ENCODE results near the gene RAB26. TPM values are rescaled to one million over a fixed set of nuclear protein-coding genes. Genes with fewer than 3 reads are reported as not detected.

The RAB26 gene
- total RNA-seq, 2 donors from 2014 or later = 0.21 to 0.57 TPM

DNA sequence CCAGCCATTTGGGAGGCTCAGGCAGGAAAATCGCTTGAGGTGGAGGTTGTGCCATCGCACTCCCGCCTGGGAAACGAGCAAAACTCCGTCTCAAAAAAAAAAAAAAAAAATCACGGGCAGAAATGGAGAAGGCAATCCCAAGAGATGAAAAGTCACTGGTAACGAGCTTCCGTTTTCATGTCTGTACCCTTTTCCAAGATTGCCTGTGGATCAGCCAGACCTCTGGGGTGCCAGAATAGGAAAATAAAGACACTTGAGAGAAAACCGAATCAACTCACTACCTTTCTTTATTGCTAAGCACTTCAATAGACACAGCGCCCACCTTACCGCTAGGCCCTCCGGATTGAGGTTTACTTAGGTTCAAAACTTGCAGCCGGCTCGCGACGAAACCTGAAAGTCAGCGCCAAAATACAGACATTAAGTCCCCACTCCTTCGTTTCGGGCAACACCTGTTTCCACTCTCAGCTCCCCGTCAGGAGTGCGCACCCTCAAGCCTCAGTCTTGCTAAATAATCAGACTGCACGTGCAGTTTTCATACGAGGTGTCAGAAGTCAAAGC, 6.2 kb downstream of the RAB26 start:
- peak overlapping the region; percentile 97 for H3K4me3 Mint-ChIP-seq
- ATAC-seq (no peak), DNase-seq (no peak)
- H3K27me3 Mint-ChIP-seq = no peaks in the 10 kb centered on the region
- H3K4me1 Mint-ChIP-seq = peaks cover 42% of the 10 kb centered on the region
- H3K27ac Mint-ChIP-seq = peak overlapping the region; percentile 95
- no peaks in the 10 kb centered on the region for H3K36me3 Mint-ChIP-seq (ENCODE audit: low read depth)
- H3K9me3 ChIP-seq (ENCODE audit: control insufficient read depth, low read length, poor library complexity, severe bottlenecking) = no peaks in the 10 kb centered on the region

DNA sequence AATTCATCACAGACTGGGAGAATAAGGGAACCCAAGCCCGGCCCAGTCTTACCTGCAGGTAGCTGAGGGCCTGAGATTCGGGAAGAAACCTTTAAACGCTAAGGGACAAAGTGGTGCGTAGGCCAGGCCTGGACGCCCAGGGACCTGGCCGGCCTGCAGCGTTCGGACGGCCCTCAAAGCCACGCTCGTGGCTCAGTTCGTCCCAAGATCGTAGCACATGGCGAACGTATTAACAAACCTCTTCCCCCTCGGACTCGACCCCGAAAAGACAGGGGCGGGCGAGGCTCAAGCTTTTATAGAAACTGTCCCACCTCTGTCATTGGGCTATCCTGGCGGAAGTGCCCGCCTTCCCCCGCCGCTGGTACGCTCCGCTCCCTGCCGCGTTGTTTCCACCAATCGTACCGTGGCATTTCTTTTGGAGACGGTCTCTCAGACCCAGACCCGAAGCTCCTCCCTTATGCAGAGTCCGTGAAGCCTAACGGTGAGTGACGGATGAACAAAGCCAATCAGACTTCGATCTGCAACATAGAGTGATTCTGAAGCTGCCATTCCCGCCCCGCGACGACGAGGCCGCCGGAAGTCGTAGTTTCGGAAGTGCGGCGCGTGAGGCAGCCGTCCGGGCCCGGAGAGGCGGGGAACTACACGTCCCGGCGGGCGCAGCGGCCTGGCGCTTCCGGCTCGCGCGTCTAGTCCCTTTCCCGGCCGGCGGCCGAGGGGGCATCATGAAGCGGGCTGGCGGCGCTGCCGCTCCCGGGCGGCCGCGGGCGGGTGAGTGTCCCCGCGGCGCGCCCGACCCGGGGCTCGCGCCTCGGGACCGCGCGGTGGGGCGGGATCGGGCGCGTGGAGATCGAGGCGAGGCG, 6.9 kb downstream of the RAB26 start, which contains the start of gene TRAF7:
Gene TRAF7, plus strand, starts transcription at position 692 of the 860 bp plus-strand sequence. CDS start 8,139 bp downstream, outside the sequence.
- H3K4me1 Mint-ChIP-seq = peaks cover 40% of the 10 kb centered on the region
- H3K36me3 Mint-ChIP-seq (ENCODE audit: low read depth) = no peaks in the 10 kb centered on the region
- H3K9me3 ChIP-seq (ENCODE audit: control insufficient read depth, low read length, poor library complexity, severe bottlenecking) = no peaks in the 10 kb centered on the region
- ATAC-seq (peak; percentile 93), DNase-seq (peak; percentile 89 to 96 (median 93))
- peak within 1 kb of the TSS; percentile 95 for H3K27ac Mint-ChIP-seq
- H3K27me3 Mint-ChIP-seq = no peaks in the 10 kb centered on the region
- peak within 1 kb of the TSS; percentile 97 for H3K4me3 Mint-ChIP-seq

DNA sequence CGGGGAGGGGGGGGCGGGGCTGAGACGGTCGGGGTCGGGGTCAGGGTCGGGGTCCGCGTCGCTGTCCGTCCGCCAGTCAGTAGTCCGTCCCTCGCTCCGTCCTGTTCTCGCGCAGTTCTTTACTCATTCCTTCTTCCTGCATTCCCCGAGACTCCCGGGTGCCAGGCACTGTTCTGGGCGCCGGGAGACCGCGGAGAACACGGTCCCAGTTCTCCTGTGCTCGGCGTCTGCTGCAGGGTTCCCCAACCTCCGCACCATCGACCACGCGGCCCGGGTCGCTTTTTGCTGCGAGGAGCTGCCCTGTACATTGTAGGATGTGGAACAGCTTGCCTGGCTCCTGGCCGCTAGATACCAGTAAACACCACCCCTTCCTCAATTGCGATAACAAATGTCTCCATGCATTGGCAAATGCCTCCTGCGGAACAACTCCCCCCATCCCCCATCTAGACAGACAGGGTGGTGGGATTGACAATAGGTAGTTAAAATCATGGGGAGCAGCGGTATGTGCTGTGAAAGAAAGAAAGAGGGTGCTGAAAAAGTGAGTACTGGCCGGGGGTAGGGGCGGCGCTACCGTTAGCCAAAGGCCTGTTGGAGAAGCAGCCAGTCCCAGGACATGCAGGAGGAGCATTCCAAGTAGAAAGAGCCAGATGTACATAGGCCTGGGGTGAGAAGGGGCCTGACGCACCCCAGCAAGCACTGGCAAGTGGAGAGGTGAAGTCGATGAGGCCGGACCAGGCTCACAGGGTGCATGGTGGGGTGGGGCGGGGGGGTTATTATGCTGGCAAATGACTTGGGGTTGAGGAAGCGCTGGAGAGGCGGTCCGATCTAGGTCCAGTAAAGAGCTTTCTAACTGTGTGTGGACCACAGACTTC, 7.8 kb downstream of the RAB26 start:
- ATAC-seq (no peak), DNase-seq (no peak)
- Mint-ChIP-seq H3K4me3 (peak overlapping the region; percentile 97), H3K27ac (peak overlapping the region; percentile 95), H3K36me3 (ENCODE audit: low read depth) (no peaks in the 10 kb centered on the region), H3K4me1 (peaks cover 38% of the 10 kb centered on the region), H3K27me3 (no peaks in the 10 kb centered on the region)
- no peaks in the 10 kb centered on the region for H3K9me3 ChIP-seq (ENCODE audit: control insufficient read depth, low read length, poor library complexity, severe bottlenecking)

DNA sequence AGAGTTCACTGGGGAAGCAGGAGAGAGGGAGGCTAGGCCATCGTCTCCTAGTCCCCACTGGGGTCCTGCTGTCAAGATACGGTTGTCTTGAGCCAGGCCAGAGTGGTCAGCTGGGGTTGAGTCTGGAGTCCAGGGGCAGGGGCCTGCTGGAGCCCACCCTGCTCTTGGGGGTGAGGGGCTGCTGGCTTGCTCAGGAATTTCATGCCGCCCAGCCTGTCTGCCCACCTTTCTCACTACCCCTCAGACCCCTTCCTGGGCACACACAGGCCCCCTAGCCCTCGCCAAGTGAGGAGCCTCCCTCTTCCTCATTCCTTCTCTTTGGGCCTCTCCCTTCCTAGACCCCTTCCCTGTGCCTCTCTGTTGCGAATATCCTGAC, 8.4 kb downstream of the RAB26 start:
- Mint-ChIP-seq H3K27me3 (no peaks in the 10 kb centered on the region), H3K27ac (peak overlapping the region; percentile 79), H3K4me3 (peak overlapping the region; percentile 97), H3K36me3 (ENCODE audit: low read depth) (no peaks in the 10 kb centered on the region), H3K4me1 (peaks cover 36% of the 10 kb centered on the region)
- DNase-seq (no peak), ATAC-seq (no peak)
- H3K9me3 ChIP-seq (ENCODE audit: control insufficient read depth, low read length, poor library complexity, severe bottlenecking) = no peaks in the 10 kb centered on the region

DNA sequence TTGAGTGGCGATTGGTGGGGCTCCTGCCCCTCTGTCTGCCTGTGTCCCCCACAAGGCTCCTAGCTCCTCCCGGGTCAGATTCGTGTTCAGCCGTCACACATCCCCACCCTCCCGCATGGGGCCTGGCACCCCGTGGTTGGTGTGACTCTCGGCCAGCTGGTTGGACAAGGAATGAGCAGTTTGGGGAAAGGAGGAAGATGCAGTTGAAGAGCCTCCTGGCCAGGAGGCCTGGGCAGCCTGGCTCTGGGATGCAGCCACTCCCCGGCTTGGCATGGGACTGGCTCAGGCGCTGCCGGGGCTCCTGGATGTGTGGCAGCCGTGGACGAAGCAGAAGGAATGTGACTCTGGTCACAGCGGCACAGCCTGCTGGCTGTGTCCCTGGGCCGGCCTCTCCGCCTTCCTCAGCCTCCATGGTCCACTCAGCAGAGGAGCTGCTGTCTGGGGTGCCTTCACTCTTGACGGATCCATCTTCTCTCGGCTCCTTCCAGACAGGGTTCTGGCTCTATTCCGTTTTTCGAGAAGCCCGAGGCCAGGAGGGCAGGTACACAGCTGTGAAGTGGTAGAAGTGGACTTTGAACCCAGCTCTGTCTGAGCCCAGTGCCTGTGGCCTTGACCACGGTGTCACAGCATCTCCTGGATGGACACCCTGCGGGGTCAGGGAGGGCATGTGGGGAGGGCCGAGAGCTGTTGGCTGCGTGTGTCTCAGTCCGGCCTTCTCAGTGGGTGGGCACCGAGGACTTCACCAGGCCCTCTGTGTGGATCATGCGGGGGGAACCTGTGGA, 9.2 kb downstream of the RAB26 start:
- peak overlapping the region; percentile 97 for H3K4me3 Mint-ChIP-seq
- H3K4me1 Mint-ChIP-seq = peaks cover 36% of the 10 kb centered on the region
- no peaks in the 10 kb centered on the region for H3K36me3 Mint-ChIP-seq (ENCODE audit: low read depth)
- no peaks in the 10 kb centered on the region for H3K9me3 ChIP-seq (ENCODE audit: control insufficient read depth, low read length, poor library complexity, severe bottlenecking)
- DNase-seq = no peak
- H3K27me3 Mint-ChIP-seq = no peaks in the 10 kb centered on the region
- H3K27ac Mint-ChIP-seq = peak overlapping the region; percentile 63
- no peak for ATAC-seq

DNA sequence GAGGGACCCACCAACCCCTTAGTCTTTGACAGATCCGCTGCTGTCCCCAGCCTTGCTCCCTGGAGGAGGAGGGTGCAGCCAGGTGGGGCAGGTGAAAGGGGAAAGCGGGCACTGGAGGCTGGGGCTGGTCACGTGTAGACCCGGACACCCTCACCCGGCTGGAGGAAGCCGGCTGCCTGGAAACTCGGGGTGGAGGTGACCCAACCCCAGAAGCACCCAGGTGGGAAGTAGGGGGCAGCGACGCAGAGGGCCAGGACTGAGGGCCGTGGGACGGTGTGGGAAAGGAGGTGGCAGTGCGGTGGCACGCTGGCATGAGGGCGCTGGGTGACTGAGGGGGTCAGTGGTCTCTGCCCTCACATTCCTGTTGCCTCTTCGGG, 9.8 kb downstream of the RAB26 start:
- no peak for ATAC-seq
- no peaks in the 10 kb centered on the region for H3K27me3 Mint-ChIP-seq
- no peaks in the 10 kb centered on the region for H3K36me3 Mint-ChIP-seq (ENCODE audit: low read depth)
- DNase-seq = no peak
- H3K27ac Mint-ChIP-seq = peak overlapping the region; percentile 63
- H3K4me1 Mint-ChIP-seq = peaks cover 35% of the 10 kb centered on the region
- H3K4me3 Mint-ChIP-seq = no peak overlapping the region
- H3K9me3 ChIP-seq (ENCODE audit: control insufficient read depth, low read length, poor library complexity, severe bottlenecking) = no peaks in the 10 kb centered on the region

DNA sequence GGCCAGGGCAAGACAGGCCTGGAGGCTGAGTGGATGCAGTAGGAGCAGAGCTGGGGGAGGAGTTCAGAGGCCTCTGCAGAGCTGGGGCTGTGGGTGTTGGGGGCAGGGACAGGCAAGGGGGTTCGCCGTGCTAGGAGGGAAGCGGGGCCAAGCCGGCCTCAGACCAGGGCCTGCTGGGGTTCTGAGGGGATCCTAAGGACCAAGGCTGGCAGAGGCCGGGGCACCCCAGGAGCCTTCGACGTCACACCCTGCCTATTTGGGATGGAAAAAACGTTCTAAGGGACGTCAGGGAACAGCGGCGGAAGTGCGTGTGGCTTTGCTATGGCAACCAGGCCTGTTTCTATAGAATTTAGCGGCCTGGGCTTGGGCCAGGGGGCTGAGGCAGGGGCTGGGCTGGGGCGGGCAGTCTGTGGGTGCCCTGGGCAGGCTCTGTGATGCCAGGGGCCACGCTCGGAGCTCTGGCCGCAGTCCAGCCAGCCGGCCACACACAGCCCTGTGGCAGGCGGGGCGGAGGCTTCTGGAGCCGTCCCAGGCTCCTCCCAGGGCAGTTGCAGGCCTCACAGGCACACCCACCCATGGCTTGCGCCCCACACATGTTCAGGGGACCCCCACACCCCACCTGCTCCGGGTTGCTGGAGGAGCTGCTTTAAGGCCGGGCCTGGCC, 10.9 kb downstream of the RAB26 start:
- DNase-seq (no peak), ATAC-seq (no peak)
- H3K9me3 ChIP-seq (ENCODE audit: control insufficient read depth, low read length, poor library complexity, severe bottlenecking) = no peaks in the 10 kb centered on the region
- Mint-ChIP-seq H3K4me3 (no peak overlapping the region), H3K36me3 (ENCODE audit: low read depth) (no peaks in the 10 kb centered on the region), H3K4me1 (peaks cover 30% of the 10 kb centered on the region), H3K27me3 (no peaks in the 10 kb centered on the region), H3K27ac (no peak overlapping the region)

DNA sequence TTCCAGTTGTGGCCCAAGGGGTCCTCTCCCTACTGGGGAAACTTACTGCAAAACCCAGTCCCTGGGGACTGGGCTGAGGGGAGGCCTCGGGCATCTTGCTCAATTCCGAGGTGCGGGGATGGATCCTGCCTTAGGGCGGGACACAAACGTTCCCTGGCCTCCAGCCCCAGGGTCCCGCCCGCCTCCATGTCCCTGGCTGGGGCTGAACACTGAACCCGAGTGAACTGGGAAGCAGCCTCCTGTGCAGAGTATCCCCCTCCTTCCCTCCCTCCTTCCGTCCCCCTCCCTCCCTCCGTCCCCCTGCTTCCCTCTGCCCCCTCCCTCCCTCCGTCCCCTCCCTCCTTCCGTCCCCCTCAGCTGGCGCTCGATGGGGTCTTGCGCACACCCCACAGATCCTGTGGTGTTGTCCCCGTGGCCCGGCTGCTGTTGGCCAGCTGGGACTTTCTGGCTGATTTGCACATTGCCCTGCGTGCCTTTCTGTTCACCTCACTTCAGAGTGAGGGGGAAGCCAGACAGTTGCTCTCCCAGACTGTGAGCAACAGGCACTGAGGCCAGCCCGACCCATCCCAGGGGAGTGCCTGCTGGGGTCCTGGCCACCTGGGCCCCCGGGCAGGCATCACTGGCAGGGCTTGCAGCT, 12.6 kb downstream of the RAB26 start:
- peaks cover 17% of the 10 kb centered on the region for H3K4me1 Mint-ChIP-seq
- DNase-seq (no peak), ATAC-seq (no peak)
- no peaks in the 10 kb centered on the region for H3K9me3 ChIP-seq (ENCODE audit: control insufficient read depth, low read length, poor library complexity, severe bottlenecking)
- H3K36me3 Mint-ChIP-seq (ENCODE audit: low read depth) = no peaks in the 10 kb centered on the region
- no peaks in the 10 kb centered on the region for H3K27me3 Mint-ChIP-seq
- no peak overlapping the region for H3K4me3 Mint-ChIP-seq
- no peak overlapping the region for H3K27ac Mint-ChIP-seq

DNA sequence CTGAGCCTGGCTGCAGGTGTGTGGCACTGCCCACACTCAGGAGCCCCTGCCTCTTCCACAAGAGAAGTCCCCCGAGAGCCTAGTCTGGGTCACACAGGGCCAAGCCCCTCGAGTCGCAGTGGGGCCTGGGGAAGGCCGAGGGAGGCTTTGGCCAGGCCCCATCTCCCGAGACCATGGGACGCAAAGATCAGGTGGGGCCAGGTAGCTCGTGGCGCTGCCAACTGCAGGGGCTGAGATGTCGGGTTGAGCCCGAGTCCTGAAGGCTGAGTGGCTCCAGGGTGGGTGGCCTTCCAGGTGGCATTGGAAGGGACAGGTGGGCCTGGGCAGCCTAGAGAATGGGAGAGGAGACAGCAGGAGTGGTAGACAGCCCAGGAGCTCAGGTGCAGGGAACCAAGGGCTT, 13.5 kb downstream of the RAB26 start:
- Mint-ChIP-seq H3K27me3 (no peaks in the 10 kb centered on the region), H3K4me3 (no peak overlapping the region), H3K27ac (no peak overlapping the region), H3K36me3 (ENCODE audit: low read depth) (no peaks in the 10 kb centered on the region), H3K4me1 (peaks cover 9% of the 10 kb centered on the region)
- DNase-seq = no peak
- no peaks in the 10 kb centered on the region for H3K9me3 ChIP-seq (ENCODE audit: control insufficient read depth, low read length, poor library complexity, severe bottlenecking)
- ATAC-seq = no peak

DNA sequence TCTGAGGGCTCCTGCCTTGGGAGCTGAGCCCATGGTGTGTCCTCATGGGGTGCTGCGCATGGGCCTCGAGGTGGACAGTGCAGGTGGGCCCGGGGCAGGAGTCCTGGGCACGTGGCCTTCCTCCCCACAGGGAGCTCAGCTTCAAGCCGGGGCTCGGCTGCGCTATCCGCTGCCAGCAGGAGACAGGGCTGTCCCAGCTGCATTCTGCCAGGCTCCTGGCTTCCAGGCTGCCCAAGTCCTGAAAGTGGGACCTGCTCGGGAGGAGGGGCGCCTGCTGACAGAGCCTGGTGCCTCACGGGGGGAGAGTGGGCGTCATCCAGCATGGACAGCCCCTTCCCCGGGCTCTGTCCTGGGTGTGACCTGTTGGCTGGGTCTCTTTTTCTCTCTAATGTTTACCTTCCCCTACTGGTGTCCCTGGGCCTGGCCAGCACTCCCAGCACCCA, 14.3 kb downstream of the RAB26 start:
- ATAC-seq (no peak), DNase-seq (no peak)
- H3K9me3 ChIP-seq (ENCODE audit: control insufficient read depth, low read length, poor library complexity, severe bottlenecking) = no peaks in the 10 kb centered on the region
- H3K36me3 Mint-ChIP-seq (ENCODE audit: low read depth) = no peaks in the 10 kb centered on the region
- peaks cover 2% of the 10 kb centered on the region for H3K4me1 Mint-ChIP-seq
- H3K4me3 Mint-ChIP-seq = no peak overlapping the region
- no peak overlapping the region for H3K27ac Mint-ChIP-seq
- H3K27me3 Mint-ChIP-seq = no peaks in the 10 kb centered on the region

DNA sequence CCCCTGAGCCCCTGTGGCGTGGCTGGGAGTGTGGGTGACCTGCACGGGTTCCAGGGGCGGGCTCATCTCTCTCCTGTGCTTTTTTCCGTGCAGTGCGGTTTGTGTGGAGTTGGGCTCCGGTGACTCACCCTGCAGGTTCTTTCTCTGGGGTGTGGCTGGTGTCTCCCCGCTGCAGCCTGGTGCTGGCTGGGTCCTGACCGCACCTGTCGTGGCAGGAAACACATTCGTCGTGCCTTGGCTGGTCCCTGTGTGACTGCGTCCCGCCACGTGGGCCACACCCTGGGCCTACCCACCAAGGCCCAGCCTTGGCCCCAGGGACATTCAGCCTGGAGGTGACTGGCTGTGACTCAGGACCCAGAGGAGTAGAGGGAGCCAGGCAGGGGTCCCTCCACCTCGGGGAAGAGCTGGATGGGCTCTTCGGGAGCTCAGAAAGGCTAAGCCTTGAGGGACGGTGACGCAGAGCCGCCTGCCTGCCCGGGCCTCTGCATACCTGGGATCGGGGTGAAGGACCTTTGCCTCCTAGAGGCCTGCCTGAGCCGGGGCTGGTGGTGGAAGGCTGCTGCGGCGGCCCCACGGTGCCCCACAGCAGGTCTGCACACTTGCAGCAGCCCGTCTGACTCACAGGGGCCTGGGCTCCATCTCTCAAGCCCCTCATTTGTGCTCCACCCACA, 14.9 kb downstream of the RAB26 start:
- DNase-seq (no peak), ATAC-seq (peak; percentile 75)
- peaks cover 2% of the 10 kb centered on the region for H3K4me1 Mint-ChIP-seq
- no peak overlapping the region for H3K27ac Mint-ChIP-seq
- no peak overlapping the region for H3K4me3 Mint-ChIP-seq
- H3K27me3 Mint-ChIP-seq = no peaks in the 10 kb centered on the region
- no peaks in the 10 kb centered on the region for H3K9me3 ChIP-seq (ENCODE audit: control insufficient read depth, low read length, poor library complexity, severe bottlenecking)
- H3K36me3 Mint-ChIP-seq (ENCODE audit: low read depth) = no peaks in the 10 kb centered on the region

Data from T-helper 17 cell (primary cell).